ENCODE measurements around the gene ENAH.

ENAH gene

DNA sequence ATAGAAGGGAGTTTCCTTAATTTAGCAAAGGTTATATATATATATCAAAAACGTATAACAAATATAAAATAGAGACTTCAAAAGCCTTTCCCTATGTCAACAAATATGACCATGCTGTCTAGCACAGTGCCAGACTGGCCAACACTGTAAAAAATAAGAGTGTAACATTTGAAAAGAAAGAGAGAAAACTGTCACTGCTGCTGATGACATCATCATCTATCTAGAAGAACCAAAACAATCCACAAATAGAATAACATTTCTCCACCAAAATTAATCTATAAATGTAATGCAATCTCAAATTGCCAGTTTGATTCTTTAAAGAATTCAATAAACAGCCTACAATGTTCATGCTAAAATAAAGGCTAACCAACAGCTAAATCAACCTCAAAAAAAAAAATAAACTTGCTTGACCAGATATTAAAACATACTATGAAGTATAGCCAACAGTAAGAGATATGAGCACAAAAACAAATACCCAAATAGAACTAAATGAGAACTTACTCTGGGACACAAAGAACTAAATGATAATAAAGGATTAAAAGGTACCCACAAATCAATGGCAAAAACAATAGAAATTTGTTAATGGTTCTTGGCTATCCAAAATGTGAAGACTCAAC lies 50.2 kb downstream of the ENAH start:
- TF ChIP-seq, protein P1, sequence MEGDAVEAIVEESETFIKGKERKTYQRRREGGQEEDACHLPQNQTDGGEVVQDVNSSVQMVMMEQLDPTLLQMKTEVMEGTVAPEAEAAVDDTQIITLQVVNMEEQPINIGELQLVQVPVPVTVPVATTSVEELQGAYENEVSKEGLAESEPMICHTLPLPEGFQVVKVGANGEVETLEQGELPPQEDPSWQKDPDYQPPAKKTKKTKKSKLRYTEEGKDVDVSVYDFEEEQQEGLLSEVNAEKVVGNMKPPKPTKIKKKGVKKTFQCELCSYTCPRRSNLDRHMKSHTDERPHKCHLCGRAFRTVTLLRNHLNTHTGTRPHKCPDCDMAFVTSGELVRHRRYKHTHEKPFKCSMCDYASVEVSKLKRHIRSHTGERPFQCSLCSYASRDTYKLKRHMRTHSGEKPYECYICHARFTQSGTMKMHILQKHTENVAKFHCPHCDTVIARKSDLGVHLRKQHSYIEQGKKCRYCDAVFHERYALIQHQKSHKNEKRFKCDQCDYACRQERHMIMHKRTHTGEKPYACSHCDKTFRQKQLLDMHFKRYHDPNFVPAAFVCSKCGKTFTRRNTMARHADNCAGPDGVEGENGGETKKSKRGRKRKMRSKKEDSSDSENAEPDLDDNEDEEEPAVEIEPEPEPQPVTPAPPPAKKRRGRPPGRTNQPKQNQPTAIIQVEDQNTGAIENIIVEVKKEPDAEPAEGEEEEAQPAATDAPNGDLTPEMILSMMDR (IDR thresholded peaks at IDR 0.05; ENCODE audit: low read length), result no peak
- no peak for TF ChIP-seq EZH2 (IDR thresholded peaks at IDR 0.05; ENCODE audit: borderline replicate concordance, low read length)
- H3F3A ChIP-seq (ENCODE audit: insufficient read depth, low read length), result no peaks in the 10 kb centered on the region
- no peak overlapping the region for H3K4me2 ChIP-seq (ENCODE audit: low read length)

DNA sequence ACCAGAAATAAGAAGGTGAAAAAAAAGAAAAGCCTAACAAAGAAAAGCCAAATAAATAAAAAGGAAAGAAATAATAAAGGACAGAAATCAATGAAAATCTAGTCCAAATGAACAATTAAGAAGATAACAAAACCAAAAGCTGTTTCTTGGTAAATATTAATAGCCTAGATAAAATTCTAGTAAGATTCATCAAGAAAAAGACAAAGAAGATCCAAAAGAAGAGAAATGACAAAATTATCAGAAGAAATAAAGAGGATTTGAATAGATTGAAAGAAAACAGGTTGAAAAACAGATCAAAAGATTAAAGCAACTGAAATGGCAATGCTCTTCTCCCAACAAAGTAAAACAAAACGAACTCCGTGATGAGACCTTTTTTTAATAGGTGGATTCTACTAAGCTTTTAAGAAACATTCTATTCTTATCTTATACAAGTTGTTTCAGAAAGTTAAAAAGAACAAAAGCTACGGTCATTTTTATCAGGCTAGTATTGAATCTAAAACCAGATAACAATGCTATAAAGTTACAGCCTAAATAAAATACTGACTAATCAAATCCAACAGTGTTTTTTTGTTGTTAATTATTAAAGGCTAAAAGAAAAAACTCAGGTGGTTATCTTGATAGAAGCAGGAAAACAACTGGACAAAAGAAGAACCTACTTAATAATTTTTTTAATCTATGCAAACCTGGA lies 50.9 kb downstream of the ENAH start:
- no peak overlapping the region for H3K27ac ChIP-seq (ENCODE audit: low read depth, low read length, poor library complexity, severe bottlenecking)
- H3K9ac ChIP-seq (ENCODE audit: low read length), result no peak overlapping the region
- H3K9me3 ChIP-seq (ENCODE audit: low read length), result no peaks in the 10 kb centered on the region
- H3K4me1 ChIP-seq (ENCODE audit: insufficient read depth, low read length, severe bottlenecking), result no peaks in the 10 kb centered on the region
- no peaks in the 10 kb centered on the region for H3K27me3 ChIP-seq (ENCODE audit: insufficient read depth, low read length)
- H3F3A ChIP-seq (ENCODE audit: insufficient read depth, low read length), result no peaks in the 10 kb centered on the region
- no peak overlapping the region for H2AFZ ChIP-seq (ENCODE audit: low read length)
- no peaks in the 10 kb centered on the region for H3K9me2 ChIP-seq (ENCODE audit: low read depth, low read length)
- H3K79me2 ChIP-seq (ENCODE audit: insufficient read depth, low read length), result no peaks in the 10 kb centered on the region
- H3K4me2 ChIP-seq (ENCODE audit: low read length), result no peak overlapping the region
- TF ChIP-seq, protein P1 (IDR thresholded peaks at IDR 0.05; ENCODE audit: low read length), result no peak
- no peak for TF ChIP-seq EZH2 (IDR thresholded peaks at IDR 0.05; ENCODE audit: borderline replicate concordance, low read length)
- no peaks in the 10 kb centered on the region for H4K20me1 ChIP-seq (ENCODE audit: insufficient read depth, low read length)
- H3K4me3 ChIP-seq (ENCODE audit: low read depth, low read length, poor library complexity, severe bottlenecking), result no peak overlapping the region
- H3K36me3 ChIP-seq (ENCODE audit: insufficient read depth, low read length), result no peaks in the 10 kb centered on the region

More for the DNA sequence above, 50.2 kb downstream of the ENAH start:
- Histone ChIP-seq H3K9me2 (ENCODE audit: low read depth, low read length) (no peaks in the 10 kb centered on the region), H4K20me1 (ENCODE audit: insufficient read depth, low read length) (no peaks in the 10 kb centered on the region), H3K27ac (ENCODE audit: low read depth, low read length, poor library complexity, severe bottlenecking) (no peak overlapping the region), H3K9me3 (ENCODE audit: low read length) (no peaks in the 10 kb centered on the region), H2AFZ (ENCODE audit: low read length) (no peak overlapping the region), H3K79me2 (ENCODE audit: insufficient read depth, low read length) (no peaks in the 10 kb centered on the region), H3K27me3 (ENCODE audit: insufficient read depth, low read length) (no peaks in the 10 kb centered on the region), H3K36me3 (ENCODE audit: insufficient read depth, low read length) (no peaks in the 10 kb centered on the region), H3K4me1 (ENCODE audit: insufficient read depth, low read length, severe bottlenecking) (no peaks in the 10 kb centered on the region), H3K4me3 (ENCODE audit: low read depth, low read length, poor library complexity, severe bottlenecking) (no peak overlapping the region), H3K9ac (ENCODE audit: low read length) (no peak overlapping the region)

DNA sequence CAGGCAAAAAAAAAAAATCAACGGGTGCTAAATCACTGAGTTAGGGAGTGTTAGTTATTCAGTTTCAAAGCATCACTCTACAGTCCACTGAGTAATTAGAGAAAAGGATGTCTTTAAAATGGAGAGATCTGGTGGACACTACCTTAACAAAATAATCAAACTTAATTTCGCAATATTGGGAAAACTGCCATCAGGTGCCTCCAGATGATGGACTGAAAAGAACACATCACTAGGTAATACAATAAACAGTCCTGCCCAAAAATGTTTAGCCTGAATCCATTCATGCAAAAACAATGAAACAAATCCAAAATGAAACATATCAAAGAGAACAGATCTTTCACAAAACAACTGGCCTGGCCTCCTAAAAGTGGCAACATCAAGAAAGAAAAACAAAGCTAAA lies 54.1 kb downstream of the ENAH start:
- Histone ChIP-seq H3K79me2 (ENCODE audit: insufficient read depth, low read length) (no peaks in the 10 kb centered on the region), H4K20me1 (ENCODE audit: insufficient read depth, low read length) (no peaks in the 10 kb centered on the region), H3K9me2 (ENCODE audit: low read depth, low read length) (no peaks in the 10 kb centered on the region), H3K4me1 (ENCODE audit: insufficient read depth, low read length, severe bottlenecking) (no peaks in the 10 kb centered on the region), H2AFZ (ENCODE audit: low read length) (no peak overlapping the region), H3K36me3 (ENCODE audit: insufficient read depth, low read length) (no peaks in the 10 kb centered on the region), H3F3A (ENCODE audit: insufficient read depth, low read length) (no peaks in the 10 kb centered on the region), H3K4me3 (ENCODE audit: low read depth, low read length, poor library complexity, severe bottlenecking) (no peak overlapping the region), H3K9me3 (ENCODE audit: low read length) (no peaks in the 10 kb centered on the region), H3K27me3 (ENCODE audit: insufficient read depth, low read length) (no peaks in the 10 kb centered on the region), H3K4me2 (ENCODE audit: low read length) (no peak overlapping the region), H3K9ac (ENCODE audit: low read length) (no peak overlapping the region), H3K27ac (ENCODE audit: low read depth, low read length, poor library complexity, severe bottlenecking) (no peak overlapping the region)
- no peak for TF ChIP-seq EZH2 (IDR thresholded peaks at IDR 0.05; ENCODE audit: borderline replicate concordance, low read length)
- TF ChIP-seq, protein P1 (IDR thresholded peaks at IDR 0.05; ENCODE audit: low read length), result no peak
